A673 (cell line): ENCODE results near the gene EXOC3L4. TPM values are rescaled to one million over a fixed set of nuclear protein-coding genes. Genes with fewer than 3 reads are reported as not detected.

Source experiments
- BruUV-seq: library from RNA; stranded (reverse); fragments of 400-500 nt; replicated peaks from 2 replicates; lab custom pipeline; 2021; lab: Mats Ljungman, UMichigan
- CTCF ChIA-PET: fragments of 300-600 bp; sonication (Branson Sonifier 250); formaldehyde crosslinking; loops from one replicate; lab custom pipeline; 2022; ENCODE audit warnings: antibody characterized with exemption; lab: Charles Lee
- POLR2A ChIA-PET: fragments of 300-600 bp; sonication (Branson Sonifier 250); formaldehyde crosslinking; loops from one replicate; lab custom pipeline; 2022; ENCODE audit warnings: antibody characterized with exemption; ENCODE audit not compliant: low non-redundant PET; lab: Charles Lee
- DNase-seq: peaks from one replicate; pipeline ENCODE4 v3.0.0-alpha.2; 2015; ENCODE audit warnings: low spot score
- H3K27ac ChIP-seq: fragments of 200-600 bp; sonication (generic); 2 replicates; pipeline ENCODE4 v1.5.1; 2016; ENCODE audit warnings: mixed run types, low read depth, mild to moderate bottlenecking, mixed read lengths, antibody characterized with exemption, low read length; ENCODE audit not compliant: poor library complexity, severe bottlenecking
- H3K27me3 ChIP-seq: fragments of 200-600 bp; sonication (generic); replicated peaks from 2 replicates; pipeline ENCODE4 v1.6.1; 2017; ENCODE audit warnings: mixed run types, low read depth, mild to moderate bottlenecking, mixed read lengths, antibody characterized with exemption, low read length; ENCODE audit not compliant: insufficient read depth, poor library complexity
- H3K36me3 ChIP-seq: fragments of 200-600 bp; sonication (generic); 2 replicates; pipeline ENCODE4 v1.6.1; 2016; ENCODE audit warnings: mixed run types, mild to moderate bottlenecking, mixed read lengths, antibody characterized with exemption, low read length; ENCODE audit not compliant: insufficient read depth, poor library complexity, severe bottlenecking
- H3K4me1 ChIP-seq: fragments of 200-600 bp; sonication (generic); 2 replicates; pipeline ENCODE4 v1.6.1; 2017; ENCODE audit warnings: mixed run types, mild to moderate bottlenecking, mixed read lengths, antibody characterized with exemption, low read length; ENCODE audit not compliant: insufficient read depth, poor library complexity, severe bottlenecking
- H3K4me3 ChIP-seq: fragments of 200-600 bp; sonication (generic); 2 replicates; pipeline ENCODE4 v1.5.1; 2016; ENCODE audit warnings: low read depth, mixed run types, mild to moderate bottlenecking, mixed read lengths, low read length; ENCODE audit not compliant: poor library complexity, severe bottlenecking
- H3K9me3 ChIP-seq: fragments of 200-600 bp; sonication (generic); 2 replicates; pipeline ENCODE4 v1.6.1; 2016; ENCODE audit warnings: mixed run types, low read depth, mild to moderate bottlenecking, mixed read lengths, antibody characterized with exemption, low read length; ENCODE audit not compliant: poor library complexity, severe bottlenecking
- CTCF ChIP-seq: fragments of 300-800, 200-600 bp; sonication (generic); conservative IDR thresholded peaks from 2 replicates; pipeline ENCODE4 v1.5.1; 2017; ENCODE audit warnings: low read depth, mild to moderate bottlenecking, antibody characterized with exemption, low read length, moderate library complexity, mixed read lengths
- EZH2 ChIP-seq: fragments of 200-600 bp; sonication (generic); IDR thresholded peaks from 2 replicates; pipeline ENCODE4 v1.6.1; 2017; ENCODE audit warnings: borderline replicate concordance, low read depth, mild to moderate bottlenecking, mixed read lengths, antibody characterized with exemption, low read length; ENCODE audit not compliant: poor library complexity, severe bottlenecking
- intact Hi-C: fragments of 100-400 bp; cut with micrococcal nuclease; formaldehyde crosslinking; loops from one replicate; pipeline ENCODE4 v1.10.0; 2022; ENCODE audit not compliant: unreplicated experiment
- total RNA-seq: library from RNA; stranded (reverse); gene quantifications from 2 replicates; pipeline ENCODE4 v1.2.3, GENCODE V29; 2021

Gene EXOC3L4
- total RNA-seq, 1 experiment from 2014 or later: not detected

DNA sequence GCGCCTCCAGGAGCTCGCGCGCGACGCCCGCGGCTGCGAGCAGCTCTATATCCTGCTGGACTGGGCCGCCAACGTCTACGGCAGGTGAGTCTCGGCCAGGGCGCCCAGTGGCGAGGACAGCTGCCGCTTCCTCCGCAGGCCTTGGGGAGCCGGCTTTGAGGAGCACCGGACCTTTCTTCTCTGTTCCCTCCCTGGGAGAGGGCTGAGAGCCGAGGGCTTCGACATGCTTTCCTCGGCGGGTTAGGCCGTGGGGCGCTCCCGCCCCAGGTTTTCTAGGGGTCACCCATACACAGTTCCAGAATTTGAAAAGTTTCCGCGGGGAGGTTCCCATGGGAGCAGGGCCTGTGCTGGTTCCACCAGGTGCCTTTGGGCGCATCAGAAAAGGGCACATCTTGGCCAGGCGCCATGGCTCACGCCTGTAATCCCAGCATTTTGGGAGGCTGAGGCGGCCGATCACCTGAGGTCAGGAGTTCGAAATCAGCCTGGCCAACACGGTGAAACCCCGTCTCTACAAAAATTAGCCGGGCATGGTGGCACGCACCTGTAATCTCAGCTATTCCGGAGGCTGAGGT, 8.2 kb downstream of the EXOC3L4 start:
- intact Hi-C loops: no loop called here
- BruUV-seq: no TSS peak
- peak; percentile 35 for TF ChIP-seq EZH2
- no peak for TF ChIP-seq CTCF

GRCh38 chr14:103103461-103104388, 9.2 kb downstream of the EXOC3L4 start:
- CTCF ChIA-PET: interaction anchor here (0.6 to 2.2 kb wide), 9 partner anchors 8 to 760 kb away, joined by 3 to 29 read pairs (median 5); no protein-coding TSS in a partner anchor
- DNase-seq: peak; percentile 85
- Histone ChIP-seq H3K4me1 (peaks cover 12% of the 10 kb centered on the region), H3K9me3 (no peaks in the 10 kb centered on the region), H3K27me3 (peaks cover 30% of the 10 kb centered on the region), H3K36me3 (no peaks in the 10 kb centered on the region), H3K27ac (no peak overlapping the region), H3K4me3 (peak overlapping the region; percentile 21)
- BruUV-seq: no TSS peak
- POLR2A ChIA-PET: no interaction called here
- no peak for TF ChIP-seq EZH2
- TF ChIP-seq CTCF: peak; percentile 41; the same call in 1 of the 2 replicates
- intact Hi-C loops: loop anchor here (1.0 to 2.0 kb wide), 2 partner anchors 81 to 189 kb away; no protein-coding TSS in a partner anchor

More for the DNA sequence above, 8.2 kb downstream of the EXOC3L4 start:
- peaks cover 30% of the 10 kb centered on the region for H3K27me3 ChIP-seq
- no peak for DNase-seq
- no peaks in the 10 kb centered on the region for H3K36me3 ChIP-seq
- ChIA-PET CTCF (no interaction called here), POLR2A (interaction anchor here (0.5 kb wide), 1 partner anchor 51 kb away, joined by 12 read pairs; no protein-coding TSS in a partner anchor)
- H3K4me1 ChIP-seq: peaks cover 12% of the 10 kb centered on the region
- H3K9me3 ChIP-seq: no peaks in the 10 kb centered on the region
- no peak overlapping the region for H3K4me3 ChIP-seq
- no peak overlapping the region for H3K27ac ChIP-seq

DNA sequence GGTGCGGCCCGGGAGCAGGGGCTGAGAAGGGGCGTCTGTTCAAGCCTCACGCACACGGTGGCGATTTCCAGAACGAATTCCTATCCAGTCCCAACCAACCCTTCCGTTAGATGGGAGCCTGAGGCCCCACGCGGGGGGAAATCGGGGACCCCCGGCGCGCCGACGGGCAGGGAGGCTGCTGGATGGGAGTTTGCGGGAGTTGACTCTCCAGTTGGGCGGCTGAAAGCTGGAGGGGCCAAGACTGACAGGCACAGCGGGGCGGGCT, 9.8 kb downstream of the EXOC3L4 start:
- Histone ChIP-seq H3K27me3 (peaks cover 30% of the 10 kb centered on the region), H3K36me3 (no peaks in the 10 kb centered on the region), H3K27ac (no peak overlapping the region), H3K4me1 (peaks cover 12% of the 10 kb centered on the region), H3K9me3 (no peaks in the 10 kb centered on the region), H3K4me3 (no peak overlapping the region)
- no peak for DNase-seq
- intact Hi-C loops: loop anchor here (1.0 to 2.0 kb wide), 2 partner anchors 80 to 188 kb away; no protein-coding TSS in a partner anchor
- POLR2A ChIA-PET: no interaction called here
- BruUV-seq: no TSS peak
- TF ChIP-seq CTCF (no peak), EZH2 (peak; percentile 69)
- CTCF ChIA-PET: interaction anchor here (0.6 to 2.2 kb wide), 14 partner anchors 8 to 760 kb away, joined by 3 to 29 read pairs (median 4); no protein-coding TSS in a partner anchor
